ENCODE results near the gene SVEP1.
"Not testable (repeated sequence)": the region's sequence is repeated elsewhere in the genome, so short reads cannot be mapped to it uniquely, and the experiment has no call there.

SVEP1 gene

DNA sequence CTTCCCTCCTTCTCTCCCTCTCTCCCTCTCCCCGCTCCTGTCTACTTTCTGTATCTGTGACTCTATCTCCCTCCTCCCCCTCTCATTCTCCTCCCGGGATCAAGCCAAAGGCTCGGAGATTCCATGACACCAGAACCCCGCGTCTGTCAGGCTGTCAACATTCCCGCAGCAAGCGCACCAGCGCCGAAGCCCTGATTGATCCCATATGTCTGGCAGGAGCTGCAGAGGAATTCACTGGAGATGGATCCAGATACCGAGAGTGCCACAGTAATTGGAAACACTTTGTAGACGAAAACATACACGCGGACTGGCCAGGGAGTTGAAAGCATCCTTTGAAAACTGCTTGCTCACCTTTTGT, 300 bp upstream of the SVEP1 start:
- in situ Hi-C loops (cut with HindIII; ENCODE audit: low sequenced_read_pairs), result no loop called here

DNA sequence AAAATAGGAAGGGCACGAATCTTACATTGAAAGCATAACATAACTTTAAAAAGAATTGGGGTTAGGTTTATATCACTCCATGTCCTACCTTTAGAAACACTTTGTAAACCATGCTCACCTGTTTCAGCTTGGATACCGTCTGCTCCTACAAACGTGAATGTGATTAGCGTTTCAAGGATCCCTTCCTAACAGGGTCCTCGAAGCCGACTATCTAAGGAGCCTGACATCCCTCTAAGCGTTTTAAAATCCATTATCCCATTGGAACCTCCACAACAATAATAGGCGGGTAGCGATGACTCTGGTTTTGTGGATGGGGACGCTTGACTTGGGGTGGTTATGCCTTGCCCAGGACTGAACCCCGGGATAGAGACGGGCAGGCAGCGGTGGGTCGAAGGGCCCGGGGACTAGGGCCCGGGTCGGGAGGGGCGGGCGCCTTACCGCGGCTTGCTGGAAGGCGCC, 937 bp downstream of the SVEP1 start:
- in situ Hi-C loops (cut with HindIII; ENCODE audit: low sequenced_read_pairs), result no loop called here

DNA sequence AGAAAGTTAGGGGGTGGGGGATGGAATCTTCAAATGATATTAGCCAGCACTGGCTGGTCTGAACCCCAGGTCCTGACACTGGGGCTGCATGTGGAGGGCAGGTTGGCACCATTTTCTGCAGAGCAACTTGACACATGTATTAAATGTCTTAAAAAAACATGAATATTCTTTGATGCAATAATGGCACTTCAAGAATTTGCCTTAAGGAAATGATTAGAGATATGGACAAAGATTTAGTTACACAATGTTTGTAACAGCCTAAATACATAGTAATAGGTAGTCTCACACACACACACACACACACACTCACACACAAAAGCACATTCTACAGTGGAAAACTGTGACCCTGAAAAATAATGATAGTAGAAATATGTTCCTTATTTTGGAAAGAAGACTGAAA, 3.6 kb downstream of the SVEP1 start:
- in situ Hi-C loops (cut with HindIII; ENCODE audit: low sequenced_read_pairs), result no loop called here

DNA sequence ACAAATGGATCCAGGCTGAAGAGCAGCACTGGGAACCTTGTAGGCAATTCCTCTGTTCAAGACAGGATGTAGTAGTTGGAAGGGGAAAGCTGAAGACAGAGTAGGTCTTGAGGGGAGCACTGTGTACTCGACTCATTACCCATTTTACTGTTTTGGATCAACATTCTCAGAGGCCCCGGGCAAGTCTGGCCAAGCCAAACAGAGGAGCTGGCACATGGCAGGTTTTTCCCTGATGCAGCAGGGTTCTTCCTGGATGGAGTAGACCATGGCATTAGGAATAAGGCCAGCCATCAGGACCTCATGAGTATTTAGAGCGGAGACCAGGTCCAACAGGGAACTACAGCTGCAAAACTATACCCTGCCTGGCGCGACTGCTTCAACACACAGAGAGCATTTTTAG, 4.4 kb downstream of the SVEP1 start:
- in situ Hi-C loops (cut with HindIII; ENCODE audit: low sequenced_read_pairs), result no loop called here

DNA sequence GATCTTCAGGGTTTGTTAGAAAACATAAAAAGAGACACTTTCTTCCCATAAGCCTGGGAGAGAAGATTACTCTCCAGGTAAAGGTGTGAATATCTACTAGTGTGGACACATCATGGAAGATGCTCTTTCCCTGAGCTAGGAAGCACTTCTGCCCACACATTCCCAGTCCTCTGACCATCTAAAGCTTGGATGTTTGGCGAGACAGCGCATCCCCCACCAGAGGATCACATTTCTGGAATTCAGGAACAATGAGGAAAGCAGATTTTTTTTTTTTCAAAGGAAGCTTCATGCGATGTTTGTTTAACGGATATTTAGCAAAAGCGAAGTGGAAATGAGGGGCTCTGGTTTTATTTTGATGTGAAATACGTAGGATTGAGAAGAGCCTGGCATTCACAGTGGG, 6.2 kb downstream of the SVEP1 start:
- in situ Hi-C loops (cut with HindIII; ENCODE audit: low sequenced_read_pairs), result no loop called here

DNA sequence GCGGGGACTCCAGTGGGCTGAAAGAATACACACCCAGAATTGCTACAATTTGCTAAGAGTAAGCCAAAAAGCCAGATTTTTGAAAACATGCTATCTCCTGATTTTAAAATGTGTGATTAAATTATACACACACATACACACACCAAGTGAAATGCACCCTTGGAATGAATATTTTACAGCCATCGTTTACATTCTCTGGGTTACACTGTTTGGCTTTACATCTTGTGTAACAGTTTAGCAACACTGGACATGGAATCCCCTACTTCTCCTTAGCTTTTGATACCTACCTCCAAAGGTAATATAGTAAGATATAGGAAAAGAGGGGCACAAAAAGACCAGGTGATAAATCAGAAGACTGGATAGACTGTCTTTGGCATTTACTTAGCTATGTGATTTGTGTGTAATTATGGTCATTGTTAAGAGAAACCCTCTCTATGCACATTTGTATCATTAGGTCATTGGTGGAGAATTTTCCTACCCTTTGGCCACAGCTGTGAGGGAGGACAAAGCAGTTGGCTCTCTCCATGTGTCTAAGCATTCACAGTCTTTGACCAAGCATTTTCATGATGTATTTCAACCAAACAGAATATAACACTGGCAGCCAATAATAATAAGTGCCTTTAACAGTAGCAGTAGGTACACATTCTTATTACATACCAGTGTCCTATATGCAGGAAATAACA, 7.6 kb downstream of the SVEP1 start:
- in situ Hi-C loops (cut with HindIII; ENCODE audit: low sequenced_read_pairs), result no loop called here

DNA sequence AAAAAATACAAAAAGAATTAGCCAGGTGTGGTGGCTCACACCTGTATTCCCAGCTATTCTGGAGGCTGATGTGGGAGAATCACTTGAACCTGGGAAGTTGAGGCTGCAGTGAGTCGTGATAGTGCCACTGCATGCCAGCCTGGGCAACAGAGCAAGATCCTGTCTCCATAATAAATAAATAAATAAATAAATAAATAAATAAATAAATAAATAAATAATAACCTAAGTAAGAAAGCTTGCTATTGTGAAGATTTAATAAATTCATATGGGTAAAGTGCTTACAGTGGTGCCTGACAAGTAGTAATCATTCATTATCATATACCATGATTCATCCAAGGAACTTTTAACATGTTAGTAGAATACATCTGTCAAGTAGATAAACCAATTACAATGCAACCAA, 13.4 kb downstream of the SVEP1 start:
- in situ Hi-C loops (cut with HindIII; ENCODE audit: low sequenced_read_pairs), result no loop called here

DNA sequence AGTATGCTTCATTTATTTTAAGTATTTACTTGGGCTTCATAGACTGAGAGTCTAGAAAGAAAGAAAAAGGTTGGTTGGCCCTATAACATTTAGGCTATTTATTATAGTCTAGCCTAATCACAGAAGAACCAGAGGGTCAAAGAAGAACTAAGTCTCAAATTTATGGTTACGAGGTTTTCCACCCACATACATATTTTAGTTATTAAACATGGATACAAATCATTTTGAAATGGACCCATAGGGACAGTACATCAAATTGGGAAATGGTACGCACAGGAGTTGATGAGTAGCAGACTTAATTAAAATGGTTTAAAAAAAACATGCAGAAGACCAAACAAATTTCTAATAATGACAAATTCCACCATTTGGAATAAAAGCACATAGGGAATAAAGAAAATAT, 17.7 kb downstream of the SVEP1 start:
- in situ Hi-C loops (cut with HindIII; ENCODE audit: low sequenced_read_pairs), result no loop called here

DNA sequence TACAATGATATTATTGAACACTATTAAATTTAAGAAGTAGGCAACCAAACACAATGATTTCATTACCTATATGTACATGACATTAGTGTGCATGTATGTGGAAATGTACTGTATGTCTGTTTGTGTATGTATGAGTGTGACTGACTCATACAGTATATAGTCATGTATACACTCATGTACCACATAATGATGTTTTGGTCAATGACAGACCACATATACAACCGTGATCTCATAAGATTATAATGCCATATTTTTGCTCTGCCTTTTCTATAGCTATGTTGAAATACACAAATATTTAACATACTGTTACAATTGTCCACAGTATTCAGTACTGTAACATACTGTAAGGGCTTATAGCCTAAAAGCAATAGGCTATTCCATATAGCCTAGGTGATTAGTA, 19.7 kb downstream of the SVEP1 start:
- in situ Hi-C loops (cut with HindIII; ENCODE audit: low sequenced_read_pairs), result no loop called here

DNA sequence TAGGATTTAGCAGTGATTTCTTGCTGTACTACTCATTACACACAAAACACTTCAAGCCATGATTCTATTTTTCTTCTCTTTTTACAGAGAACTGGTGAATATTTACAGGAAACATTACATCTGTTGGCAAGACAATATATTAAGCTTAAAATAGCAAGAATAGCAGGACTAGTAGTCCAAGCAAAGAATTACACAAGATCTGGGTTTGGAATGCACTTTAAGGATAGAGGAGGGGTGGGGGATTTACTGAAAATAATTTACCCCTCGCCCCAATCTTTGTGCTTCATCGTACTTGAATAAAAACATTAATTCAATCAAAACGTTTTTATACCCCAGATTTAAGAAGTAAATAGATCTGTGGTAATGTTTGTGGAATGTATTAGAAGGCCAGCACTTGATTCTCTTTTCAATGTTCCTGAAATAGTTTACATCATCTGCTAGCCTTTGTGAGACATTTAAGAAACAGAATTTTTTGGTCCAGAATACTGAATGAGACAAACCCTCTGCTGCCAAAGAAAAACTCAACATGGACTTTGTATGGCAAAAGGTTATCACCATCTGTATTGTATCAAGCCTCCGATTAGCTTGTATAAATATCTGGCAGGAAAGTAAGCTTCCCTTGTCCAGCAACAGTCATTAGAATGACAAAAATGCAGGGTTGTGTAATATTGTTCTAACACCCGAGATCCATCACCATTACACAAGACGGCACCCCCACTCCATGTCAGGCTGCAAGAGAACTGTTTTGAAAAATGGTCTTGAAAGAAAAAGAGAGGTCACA, 23.8 kb downstream of the SVEP1 start:
- in situ Hi-C loops (cut with HindIII; ENCODE audit: low sequenced_read_pairs), result no loop called here

DNA sequence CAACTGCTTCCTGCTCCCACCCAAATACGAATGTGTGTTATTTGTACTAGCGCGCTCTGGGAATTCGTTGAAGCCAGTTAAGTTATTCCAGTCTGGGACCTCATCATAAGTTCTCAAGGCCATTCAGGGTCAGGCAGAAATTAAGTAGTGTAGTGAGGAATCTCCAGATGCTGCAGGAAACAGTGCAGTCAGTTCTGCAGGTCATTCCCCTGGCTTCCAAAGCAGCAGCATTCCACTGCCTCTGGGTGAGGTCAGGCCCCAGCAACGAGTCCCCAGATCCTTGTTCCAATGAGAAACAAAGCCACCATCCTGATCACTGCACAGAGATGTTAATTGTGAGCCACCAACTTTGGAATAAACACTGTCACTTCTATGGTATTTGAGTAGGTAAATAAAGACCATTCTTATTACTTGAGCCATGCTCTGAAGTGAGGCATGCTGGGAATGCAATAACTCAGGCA, 33.1 kb downstream of the SVEP1 start:
- in situ Hi-C loops (cut with HindIII; ENCODE audit: low sequenced_read_pairs), result no loop called here

DNA sequence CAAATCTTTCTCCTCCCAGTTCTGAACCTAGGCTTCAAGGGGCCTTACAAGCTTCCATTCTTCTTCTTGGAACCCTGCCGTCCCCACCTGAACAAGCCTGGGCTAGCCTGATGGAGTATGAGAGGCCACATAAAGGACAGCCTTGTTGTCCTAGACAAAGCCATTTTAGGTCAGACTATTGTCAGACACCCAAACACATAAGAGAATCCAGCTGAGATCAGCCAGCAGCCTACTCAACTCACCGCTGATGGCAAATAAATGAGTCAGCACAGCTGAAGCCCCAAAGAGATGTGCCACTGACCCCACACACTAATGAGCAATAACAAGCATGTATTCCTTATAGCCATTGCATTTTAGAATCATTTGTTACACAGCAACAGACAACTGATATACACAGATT, 33.8 kb downstream of the SVEP1 start:
- in situ Hi-C loops (cut with HindIII; ENCODE audit: low sequenced_read_pairs), result no loop called here

DNA sequence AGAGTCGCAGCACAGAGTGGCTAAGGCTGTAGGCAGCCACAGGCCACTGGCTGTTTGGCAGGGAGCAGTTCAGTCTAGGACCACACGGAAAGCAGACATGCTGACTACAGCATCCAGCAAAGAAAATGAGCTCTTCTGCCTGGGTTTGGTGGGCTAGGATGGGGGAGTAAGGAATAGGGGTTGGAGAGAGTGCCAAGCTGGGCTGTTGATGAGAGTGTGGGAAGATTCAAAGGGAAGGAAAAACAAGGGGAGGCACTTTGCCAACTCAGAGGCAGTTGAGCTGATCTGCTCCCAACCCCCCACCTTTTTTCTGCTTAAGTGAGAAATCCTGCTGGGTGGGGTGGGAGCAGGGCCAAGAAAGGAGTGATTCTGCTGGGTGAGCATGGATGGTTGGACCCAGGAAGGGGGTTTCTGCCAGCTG, 35.9 kb downstream of the SVEP1 start:
- in situ Hi-C loops (cut with HindIII; ENCODE audit: low sequenced_read_pairs), result no loop called here

DNA sequence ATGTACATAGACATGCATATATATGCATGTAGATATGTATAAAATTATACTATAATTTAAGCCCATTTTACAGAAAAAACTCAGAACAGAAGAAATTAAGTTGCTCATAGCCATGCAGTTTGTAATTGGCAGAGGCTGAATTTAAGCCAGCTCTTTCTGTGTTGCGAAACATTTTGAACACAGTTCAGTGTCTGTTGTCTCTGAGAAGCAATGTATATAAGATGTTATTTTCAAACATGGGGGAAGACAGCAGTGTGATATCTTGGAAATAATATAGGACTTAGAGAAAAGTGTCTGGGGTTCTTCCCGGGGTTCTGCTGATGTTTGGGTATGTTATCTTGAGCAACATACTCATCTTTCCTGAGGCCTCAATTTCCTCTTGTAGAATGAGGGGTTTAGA, 37.6 kb downstream of the SVEP1 start:
- in situ Hi-C loops (cut with HindIII; ENCODE audit: low sequenced_read_pairs), result no loop called here

DNA sequence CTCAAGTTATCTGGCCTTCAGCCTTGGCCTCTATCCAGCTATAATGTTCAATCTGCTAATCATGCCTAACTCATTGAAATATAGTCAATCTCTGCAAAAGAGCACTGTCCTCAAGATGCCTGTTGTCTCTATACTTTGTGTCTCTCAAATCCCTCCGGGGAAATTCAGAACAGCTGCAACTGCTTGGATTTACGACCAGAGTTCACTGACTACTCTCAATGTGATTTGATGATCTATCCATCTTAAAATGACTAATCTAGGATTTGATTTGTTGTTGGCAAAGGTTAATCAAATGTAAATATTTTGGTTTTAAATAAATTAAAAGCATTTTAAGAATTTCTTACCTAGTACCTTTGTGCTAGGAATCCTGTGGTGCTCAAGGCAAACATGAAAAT, 40.9 kb downstream of the SVEP1 start:
- in situ Hi-C loops (cut with HindIII; ENCODE audit: low sequenced_read_pairs), result no loop called here

DNA sequence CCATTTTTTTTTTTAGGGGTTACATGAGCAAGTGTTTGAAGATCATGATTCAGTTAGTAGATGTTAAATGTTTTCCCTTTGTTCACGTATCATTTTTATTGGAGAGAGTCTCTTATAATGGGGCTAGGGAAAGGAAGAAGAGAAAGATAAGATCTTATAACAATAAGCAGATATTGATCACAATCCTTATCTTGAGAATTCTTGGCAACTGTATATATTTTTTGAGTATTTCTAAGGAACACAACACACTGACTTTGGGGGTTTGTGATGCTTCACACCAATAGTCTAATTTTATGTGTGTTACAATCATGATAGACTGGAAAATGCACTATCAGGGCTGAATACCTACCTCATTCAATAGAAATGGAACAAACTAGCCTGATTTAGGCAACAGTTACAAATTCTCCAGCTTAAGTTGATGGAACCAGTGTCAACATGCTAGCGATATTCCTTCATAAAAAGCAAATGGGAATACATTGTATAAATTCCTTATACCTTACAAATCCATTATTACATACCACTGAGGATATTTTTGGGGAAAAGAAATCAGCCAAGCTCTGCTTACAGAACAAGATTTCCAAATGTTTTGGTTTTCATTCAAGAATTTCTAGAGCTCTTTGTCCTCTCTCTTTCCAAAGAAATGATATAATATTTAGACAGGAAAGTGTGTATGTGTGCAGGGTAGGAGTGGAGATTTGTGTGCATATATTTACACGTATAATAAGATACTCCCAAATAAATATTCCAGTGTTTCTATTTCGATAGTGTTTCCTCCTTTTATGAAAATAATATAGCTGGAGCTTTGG, 41.5 kb downstream of the SVEP1 start:
- in situ Hi-C loops (cut with HindIII; ENCODE audit: low sequenced_read_pairs), result no loop called here

DNA sequence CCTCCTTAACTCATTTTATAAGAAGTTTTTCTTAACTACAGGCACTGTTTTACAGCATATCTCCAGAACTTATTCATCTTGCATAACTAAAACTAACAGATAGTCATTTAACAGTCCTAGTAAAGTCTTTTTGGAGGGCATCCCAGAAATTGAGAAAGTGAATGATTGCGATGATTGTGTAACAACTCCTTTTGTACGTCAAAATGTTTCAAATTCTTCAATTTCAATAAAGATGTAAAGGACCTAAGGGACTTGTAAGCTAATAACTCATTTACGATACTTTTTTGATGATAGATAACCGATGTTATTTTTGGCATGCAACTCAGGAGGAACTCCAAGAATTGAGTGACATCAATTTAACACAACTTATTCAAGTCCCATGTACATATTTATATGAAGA, 42.7 kb downstream of the SVEP1 start:
- in situ Hi-C loops (cut with HindIII; ENCODE audit: low sequenced_read_pairs), result no loop called here

DNA sequence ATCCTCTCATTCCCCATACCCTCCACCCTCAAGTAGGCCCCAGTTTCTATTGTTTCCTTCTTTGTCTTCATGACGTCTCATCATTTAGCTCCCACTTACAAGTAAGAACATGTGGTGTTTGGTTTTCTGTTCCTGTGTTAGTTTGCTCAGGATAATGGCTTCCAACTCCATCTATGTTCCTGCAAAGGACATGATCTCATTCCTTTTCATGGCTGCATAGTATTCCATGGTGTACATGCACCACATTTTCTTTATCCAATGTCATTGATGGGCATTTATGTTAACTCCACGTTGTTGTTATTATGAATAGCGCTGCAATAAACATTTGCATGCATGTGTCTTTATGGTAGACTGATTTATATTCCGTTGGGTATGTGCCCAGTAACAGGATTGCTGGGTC, 45.4 kb downstream of the SVEP1 start:
- in situ Hi-C loops (cut with HindIII; ENCODE audit: low sequenced_read_pairs), result not testable (repeated sequence)

DNA sequence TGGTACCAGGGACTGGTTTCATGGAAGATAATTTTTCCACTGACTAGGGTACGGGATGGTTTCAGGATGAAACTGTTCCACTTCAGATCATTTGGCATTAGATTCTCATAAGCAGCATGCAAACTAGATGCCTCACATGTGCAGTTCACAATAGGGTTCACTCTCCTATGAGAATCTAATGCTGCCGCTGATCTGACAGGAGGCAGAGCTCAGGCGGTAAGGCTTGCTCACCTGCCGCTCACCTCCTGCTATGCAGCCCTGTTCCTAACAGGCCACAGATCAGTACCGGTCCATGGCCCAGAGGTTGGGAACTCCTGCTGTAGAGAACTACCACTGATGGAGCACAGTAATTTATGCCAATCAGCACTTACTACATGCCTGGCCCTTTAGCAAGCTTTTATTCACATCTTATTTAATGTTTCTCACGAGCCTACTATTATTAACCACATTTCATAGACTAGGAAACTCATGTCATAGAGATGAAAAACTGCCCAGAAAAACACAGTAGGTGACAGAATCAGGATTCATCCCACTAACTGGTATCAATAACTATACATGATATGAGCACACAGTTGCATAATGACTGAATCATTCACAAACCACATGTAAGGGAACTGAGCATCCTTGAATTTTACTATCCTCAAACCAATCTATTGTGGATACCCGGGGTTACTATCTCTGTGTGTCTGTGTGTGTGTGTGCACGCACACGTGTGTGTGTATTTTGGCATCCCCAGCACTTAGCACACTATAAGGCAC, 46.5 kb downstream of the SVEP1 start:
- in situ Hi-C loops (cut with HindIII; ENCODE audit: low sequenced_read_pairs), result no loop called here

DNA sequence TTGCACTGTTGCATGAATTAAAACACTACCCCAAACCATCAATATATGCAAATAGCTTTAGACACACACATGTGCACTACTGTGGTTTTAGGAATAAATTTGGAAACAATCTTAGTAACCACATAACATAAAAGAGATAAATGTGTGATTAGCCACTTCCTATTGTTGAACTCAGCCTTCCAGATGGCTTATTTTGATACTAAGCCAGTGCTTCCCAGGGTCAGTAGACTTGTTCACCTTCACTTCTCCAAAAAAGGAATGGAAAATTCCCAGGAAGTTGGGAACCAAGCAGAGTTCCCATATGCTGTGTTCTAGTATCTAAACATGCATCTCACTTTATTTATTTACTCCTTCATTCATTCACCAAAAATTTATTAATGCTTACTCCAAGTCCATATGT, 47.8 kb downstream of the SVEP1 start:
- in situ Hi-C loops (cut with HindIII; ENCODE audit: low sequenced_read_pairs), result no loop called here

DNA sequence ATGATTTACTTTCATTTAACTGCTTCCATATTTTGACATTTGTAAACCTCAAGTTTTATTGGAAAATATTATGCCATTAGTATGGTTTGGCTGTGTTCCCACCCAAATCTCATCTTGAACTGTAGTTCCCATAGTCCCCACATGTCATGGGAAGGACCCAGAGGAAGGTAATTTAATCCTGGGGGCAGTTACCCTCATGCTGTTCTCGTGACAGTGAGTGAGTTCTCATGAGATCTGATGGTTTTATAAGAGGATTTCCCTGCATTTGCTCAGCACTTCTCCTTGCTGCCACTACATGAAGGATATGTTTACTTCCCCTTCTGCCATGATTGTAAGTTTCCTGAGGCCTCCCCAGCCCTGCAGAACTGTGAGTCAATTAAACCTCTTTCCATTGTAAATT, 48.3 kb downstream of the SVEP1 start:
- in situ Hi-C loops (cut with HindIII; ENCODE audit: low sequenced_read_pairs), result not testable (repeated sequence)

All from DLD1 (cell line).